Hepatocyte (in vitro differentiated cells): ENCODE data around the gene CAPN12.

Experiments
- CTCF ChIP-seq: fragments of 200-600 bp; sonication (generic); IDR thresholded peaks from 2 replicates; pipeline ENCODE4 v1.5.1; 2016; ENCODE audit warnings: antibody characterized with exemption, mild to moderate bottlenecking; ENCODE audit not compliant: poor library complexity
- EZH2 ChIP-seq: fragments of 200-600 bp; sonication (generic); IDR thresholded peaks from 2 replicates; pipeline ENCODE4 v1.6.1; 2016; ENCODE audit warnings: antibody characterized with exemption, mild to moderate bottlenecking, borderline replicate concordance
- EZH2phosphoT487 ChIP-seq: fragments of 200-600 bp; sonication (generic); IDR thresholded peaks from one replicate; pipeline ENCODE4 v1.6.1; 2018; ENCODE audit warnings: antibody characterized with exemption, mild to moderate bottlenecking, low read depth, moderate library complexity; ENCODE audit not compliant: unreplicated experiment, severe bottlenecking

- no peak for TF ChIP-seq CTCF
- TF ChIP-seq EZH2, result no peak
- TF ChIP-seq EZH2phosphoT487, result no peak
Measured at GRCh38 chr19:38700902-38701454, 43.3 kb downstream of the CAPN12 start.
